ENCODE measurements around the gene IER5. TPM values are rescaled to one million over a fixed set of nuclear protein-coding genes. Genes with fewer than 3 reads are reported as not detected.

The IER5 gene
- total and polyA plus RNA-seq, 9 of the 15 experiments (the other 6 are each of a cell fraction or from before 2014, with no cell fraction given) = 2.4 to 32.1 (median 12.0) TPM

DNA sequence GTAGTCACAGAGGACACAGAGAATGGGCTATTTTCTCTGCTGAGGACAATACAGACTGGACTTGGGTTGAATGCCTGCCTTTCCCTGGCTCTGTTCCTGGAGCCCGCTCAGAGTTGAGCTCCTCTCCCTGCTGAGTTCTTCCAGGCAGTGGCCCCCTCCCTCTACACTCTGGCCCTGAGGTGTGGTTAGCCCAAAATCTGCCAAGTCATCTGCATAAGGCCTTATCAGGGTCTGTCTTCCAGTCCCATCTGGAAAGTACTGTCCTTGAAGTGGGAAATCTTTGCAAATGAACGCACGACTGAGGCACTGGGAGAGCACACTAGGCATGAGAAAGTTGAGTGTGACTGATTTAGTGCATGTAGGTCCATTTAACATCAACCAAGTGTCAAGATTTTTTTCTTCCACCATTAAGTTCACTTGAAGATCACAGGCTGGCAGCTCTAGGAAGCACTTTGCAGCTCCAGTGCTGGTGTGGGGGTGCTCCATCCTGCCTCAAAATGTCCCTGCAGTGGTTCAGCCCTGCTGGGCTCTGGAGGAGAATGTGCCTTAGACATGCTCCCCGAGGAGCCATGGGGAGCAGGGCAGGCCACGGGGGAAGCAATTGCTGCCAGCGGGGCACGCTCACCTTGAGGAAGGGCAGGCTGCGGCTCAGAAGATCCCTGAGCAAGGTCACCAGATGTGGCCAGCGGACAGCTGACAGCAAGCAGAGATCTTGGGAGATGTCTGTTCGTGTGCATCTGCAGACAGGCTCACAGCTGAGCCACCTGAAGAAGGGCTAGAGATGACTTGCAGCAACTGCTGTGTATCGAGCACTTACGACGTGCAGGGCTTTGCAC is 41.5 kb downstream of the IER5 start:
- FAIRE-seq (peak; percentile 93), ATAC-seq (peak; percentile 88), DNase-seq (ENCODE audit: extremely low read depth in 1 of 4, low spot score in 3 of 4) (peak; percentile 89 to 93 (median 91))
- WGBS (ENCODE audit: insufficient coverage, low coverage, missing lambda C conversion rate) = 10% methylated on average over 13 of the region's 13 CpGs
- H3K4me3 ChIP-seq = no peak overlapping the region
- H3K27ac ChIP-seq (ENCODE audit: extremely low read depth, low read depth, low read length) = peak overlapping the region; percentile 31; the same call in 2 of the 3 replicates
- in situ Hi-C loops (cut with MboI) (no loop called here), intact Hi-C loops (cut with micrococcal nuclease) (loop anchor here (2.0 kb wide), 1 partner anchor 25 kb away; no protein-coding TSS in a partner anchor)
- H2AFZ ChIP-seq (ENCODE audit: low read depth, low read length) = peak overlapping the region; percentile 20; the same call in 1 of the 2 replicates
- H3K36me3 ChIP-seq (ENCODE audit: control insufficient read depth, insufficient read depth, low read length) = no peaks in the 10 kb centered on the region
- H3K79me2 ChIP-seq (ENCODE audit: control insufficient read depth, insufficient read depth, low read length) = no peaks in the 10 kb centered on the region
- peaks cover 8% of the 10 kb centered on the region for H4K20me1 ChIP-seq (replicated peaks; ENCODE audit: control insufficient read depth, insufficient read depth, low read length)
- no peaks in the 10 kb centered on the region for H3K9me3 ChIP-seq (replicated peaks; ENCODE audit: control insufficient read depth, insufficient read depth, low read depth, low read length)
- peaks cover 58 to 67% of the 10 kb centered on the region in 2 experiments for H3K4me1 ChIP-seq (replicated peaks in 1 of 2; ENCODE audit: control insufficient read depth in 2 of 2, insufficient read depth in 2 of 2, low read length in 2 of 2)
- H3K9me1 ChIP-seq (ENCODE audit: control insufficient read depth, insufficient read depth, low read length) = no peaks in the 10 kb centered on the region
- peak overlapping the region; percentile 68; the same call in 1 of the 2 replicates for H3K4me2 ChIP-seq (ENCODE audit: insufficient read depth, low read length)
- no peaks in the 10 kb centered on the region for H3K27me3 ChIP-seq (ENCODE audit: control insufficient read depth in 2 of 2, insufficient read depth in 2 of 2, low read length in 2 of 2)
- POLR2A ChIA-PET = interaction anchor here (0.9 to 4.7 kb wide), 7 partner anchors 9 to 39 kb away, joined by 3 to 52 read pairs (median 6); no protein-coding TSS in a partner anchor
- H3K9ac ChIP-seq (ENCODE audit: insufficient read depth in 1 of 2, low read depth in 2 of 2, low read length in 2 of 2) = peak overlapping the region; percentile 9 to 50; a peak in 2 of 4 replicates
- CTCF ChIA-PET (ENCODE audit: low intra/inter-chr PET ratio) = no interaction called here
- BruUV-seq (replicated peaks) = no TSS peak
- TF ChIP-seq DMBX1 (CRISPR knock-in tag; IDR thresholded peaks at IDR 0.05; ENCODE audit: borderline replicate concordance) (no peak; the same call in 1 of the 2 replicates), SAP30 (IDR thresholded peaks at IDR 0.05; ENCODE audit: borderline replicate concordance, insufficient read depth, low read depth, low read length, poor library complexity, severe bottlenecking) (no peak), PTBP1 (IDR thresholded peaks at IDR 0.05; ENCODE audit: low read depth, low read length) (no peak), RBM15 (IDR thresholded peaks at IDR 0.05; ENCODE audit: insufficient read depth, low read length) (no peak), ZNF717 (CRISPR knock-in tag; IDR thresholded peaks at IDR 0.05) (no peak), HIVEP1 (CRISPR knock-in tag; IDR thresholded peaks at IDR 0.05) (no peak), PHTF2 (CRISPR knock-in tag; IDR thresholded peaks at IDR 0.05) (no peak), SIX5 (IDR thresholded peaks at IDR 0.05; ENCODE audit: borderline replicate concordance in 1 of 2, insufficient read depth in 1 of 2, low read depth in 1 of 2, low read length in 2 of 2) (no peak), ZNF445 (CRISPR knock-in tag; IDR thresholded peaks at IDR 0.05; ENCODE audit: low read depth) (no peak), GABPB1 (CRISPR knock-in tag; IDR thresholded peaks at IDR 0.05) (no peak), CBX1 (IDR thresholded peaks at IDR 0.05; ENCODE audit: low read depth) (no peak), NFRKB (IDR thresholded peaks at IDR 0.05; ENCODE audit: low read depth) (no peak), ZC3H8 (IDR thresholded peaks at IDR 0.05) (no peak), OTX1 (CRISPR knock-in tag; IDR thresholded peaks at IDR 0.05) (peak; percentile 36; the same call in 1 of the 2 replicates), ZBTB49 (CRISPR knock-in tag; IDR thresholded peaks at IDR 0.05; ENCODE audit: borderline replicate concordance) (no peak), SMARCC2 (IDR thresholded peaks at IDR 0.05; ENCODE audit: low read depth) (peak; percentile 80; the same call in 1 of the 2 replicates), CCNT2 (IDR thresholded peaks at IDR 0.05; ENCODE audit: borderline replicate concordance, extremely low read depth, insufficient read length, low read depth, low read length) (peak; percentile 93)
- TF ChIP-seq, protein P1, sequence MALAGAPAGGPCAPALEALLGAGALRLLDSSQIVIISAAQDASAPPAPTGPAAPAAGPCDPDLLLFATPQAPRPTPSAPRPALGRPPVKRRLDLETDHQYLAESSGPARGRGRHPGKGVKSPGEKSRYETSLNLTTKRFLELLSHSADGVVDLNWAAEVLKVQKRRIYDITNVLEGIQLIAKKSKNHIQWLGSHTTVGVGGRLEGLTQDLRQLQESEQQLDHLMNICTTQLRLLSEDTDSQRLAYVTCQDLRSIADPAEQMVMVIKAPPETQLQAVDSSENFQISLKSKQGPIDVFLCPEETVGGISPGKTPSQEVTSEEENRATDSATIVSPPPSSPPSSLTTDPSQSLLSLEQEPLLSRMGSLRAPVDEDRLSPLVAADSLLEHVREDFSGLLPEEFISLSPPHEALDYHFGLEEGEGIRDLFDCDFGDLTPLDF (CRISPR knock-in tag; IDR thresholded peaks at IDR 0.05) = no peak
